SU-DHL-6 (cell line): ENCODE measurements around the gene SLC2A6.

ENCODE experiments used
- H2AFZ ChIP-seq: fragments of 200-600 bp; sonication (generic); 2 replicates; pipeline ENCODE4 v1.6.1; 2014; ENCODE audit warnings: low read depth, mild to moderate bottlenecking, moderate library complexity, mixed read lengths, antibody characterized with exemption, low read length; ENCODE audit not compliant: severe bottlenecking
- H3F3A ChIP-seq: fragments of 200-600 bp; shearing (Covaris generic); 2 replicates; pipeline ENCODE4 v1.6.0; 2016; ENCODE audit warnings: antibody characterized with exemption, mild to moderate bottlenecking; ENCODE audit not compliant: insufficient read depth
- H3K27ac ChIP-seq: fragments of 200-600 bp; sonication (generic); 2 replicates; pipeline ENCODE4 v1.5.1; 2016; ENCODE audit warnings: low read depth, mild to moderate bottlenecking, low read length, moderate library complexity, mixed read lengths
- H3K27me3 ChIP-seq: fragments of 200-600 bp; sonication (generic), shearing (Covaris generic); 2 replicates; pipeline ENCODE4 v1.6.0; 2014; ENCODE audit warnings: mild to moderate bottlenecking, low read length
- H3K36me3 ChIP-seq: fragments of 200-600 bp; sonication (generic); 2 replicates; pipeline ENCODE4 v1.6.1; 2014; ENCODE audit warnings: mild to moderate bottlenecking, low read length, mixed read lengths
- H3K4me2 ChIP-seq: fragments of 300-600, 200-600 bp; shearing (Covaris generic), sonication (generic); 2 replicates; pipeline ENCODE4 v1.6.0; 2014; ENCODE audit warnings: low read length, low read depth, mild to moderate bottlenecking; ENCODE audit not compliant: poor library complexity, severe bottlenecking
- H3K4me3 ChIP-seq: fragments of 200-600 bp; sonication (generic); 2 replicates; pipeline ENCODE4 v1.5.1; 2014; ENCODE audit warnings: antibody characterized with exemption, low read length, mild to moderate bottlenecking, mixed read lengths; ENCODE audit not compliant: insufficient read depth, poor library complexity, severe bottlenecking
- H3K79me2 ChIP-seq: fragments of 200-600 bp; sonication (generic); 2 replicates; pipeline ENCODE4 v1.6.1; 2014; ENCODE audit warnings: mild to moderate bottlenecking, low read length, moderate library complexity; ENCODE audit not compliant: insufficient read depth
- H3K9ac ChIP-seq: fragments of 200-600 bp; sonication (generic); 2 replicates; pipeline ENCODE4 v1.7.0; 2014; ENCODE audit warnings: mild to moderate bottlenecking, low read length
- H3K9me2 ChIP-seq: fragments of 200-600 bp; sonication (generic); replicated peaks from 2 replicates; pipeline ENCODE4 v1.6.1; 2014; ENCODE audit warnings: low read length; ENCODE audit not compliant: insufficient read depth
- H3K9me3 ChIP-seq: fragments of 200-600 bp; sonication (generic); 2 replicates; pipeline ENCODE4 v1.6.1; 2014; ENCODE audit warnings: low read length, mixed read lengths; ENCODE audit not compliant: insufficient read depth
- H4K20me1 ChIP-seq: fragments of 200-600 bp; sonication (generic); 2 replicates; pipeline ENCODE4 v1.6.1; 2014; ENCODE audit warnings: low read depth, mild to moderate bottlenecking, antibody characterized with exemption, low read length, moderate library complexity, mixed read lengths
- CTCF ChIP-seq: fragments of 200-600 bp; sonication (generic); IDR thresholded peaks from one replicate; pipeline ENCODE4 v1.5.1; 2017; ENCODE audit warnings: antibody characterized with exemption, mild to moderate bottlenecking, low read length, moderate library complexity; ENCODE audit not compliant: insufficient read depth, poor library complexity, severe bottlenecking
- EZH2phosphoT487 ChIP-seq: fragments of 200-600 bp; sonication (generic), shearing (Covaris generic); conservative IDR thresholded peaks from 2 replicates; pipeline ENCODE4 v1.6.1; 2018; ENCODE audit warnings: mild to moderate bottlenecking, antibody characterized with exemption, low read length, moderate library complexity, mixed read lengths

The SLC2A6 gene

GRCh38 chr9:133474215-133474614, 4.7 kb downstream of the SLC2A6 start:
- TF ChIP-seq CTCF (no peak), EZH2phosphoT487 (no peak)
- no peaks in the 10 kb centered on the region for H3F3A ChIP-seq
- H2AFZ ChIP-seq: no peak overlapping the region
- H3K4me2 ChIP-seq: no peak overlapping the region
- no peaks in the 10 kb centered on the region for H3K9me3 ChIP-seq
- no peaks in the 10 kb centered on the region for H4K20me1 ChIP-seq
- H3K27me3 ChIP-seq: no peaks in the 10 kb centered on the region
- H3K79me2 ChIP-seq: peaks cover 7% of the 10 kb centered on the region; the same call in 1 of the 2 replicates
- H3K9ac ChIP-seq: no peak overlapping the region
- H3K27ac ChIP-seq: no peak overlapping the region
- H3K4me3 ChIP-seq: no peak overlapping the region
- no peaks in the 10 kb centered on the region for H3K36me3 ChIP-seq
- H3K9me2 ChIP-seq: no peaks in the 10 kb centered on the region

DNA sequence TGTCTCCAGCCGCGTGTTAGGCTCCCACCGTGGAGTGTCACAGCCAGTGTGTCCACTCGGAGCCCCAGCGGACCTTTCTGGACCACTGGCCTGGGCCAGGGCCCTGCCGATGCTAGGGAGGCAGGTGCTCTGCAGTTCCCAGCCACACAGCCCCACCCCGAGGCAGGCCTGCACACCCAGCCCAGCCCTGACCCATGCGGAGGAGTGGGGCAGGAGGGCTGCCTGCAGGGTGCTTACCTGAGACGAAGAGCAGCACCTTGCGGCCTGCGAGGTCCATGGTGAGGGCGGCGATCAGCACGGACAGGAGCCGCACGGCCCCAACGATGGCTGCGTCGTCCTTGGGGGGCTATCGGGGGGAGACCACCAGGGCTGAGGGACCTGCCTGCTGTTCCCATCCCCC, 5.2 kb downstream of the SLC2A6 start:
- Histone ChIP-seq H3K27ac (no peak overlapping the region), H3K36me3 (no peaks in the 10 kb centered on the region), H4K20me1 (no peaks in the 10 kb centered on the region), H3K4me3 (no peak overlapping the region), H3K79me2 (peaks cover 7% of the 10 kb centered on the region; the same call in 1 of the 2 replicates), H3F3A (no peaks in the 10 kb centered on the region), H3K4me2 (no peak overlapping the region), H2AFZ (no peak overlapping the region), H3K9me3 (no peaks in the 10 kb centered on the region), H3K27me3 (no peaks in the 10 kb centered on the region), H3K9me2 (no peaks in the 10 kb centered on the region), H3K9ac (no peak overlapping the region)
- TF ChIP-seq CTCF (no peak), EZH2phosphoT487 (no peak)

GRCh38 chr9:133472753-133473378, 6.0 kb downstream of the SLC2A6 start:
- Histone ChIP-seq H3K27me3 (no peaks in the 10 kb centered on the region), H3K27ac (no peak overlapping the region), H3K9ac (no peak overlapping the region), H3K36me3 (no peaks in the 10 kb centered on the region), H2AFZ (no peak overlapping the region), H3F3A (no peaks in the 10 kb centered on the region), H4K20me1 (no peaks in the 10 kb centered on the region), H3K9me2 (no peaks in the 10 kb centered on the region), H3K9me3 (no peaks in the 10 kb centered on the region), H3K4me3 (no peak overlapping the region), H3K79me2 (peaks cover 7% of the 10 kb centered on the region; the same call in 1 of the 2 replicates), H3K4me2 (no peak overlapping the region)
- TF ChIP-seq EZH2phosphoT487 (no peak), CTCF (no peak)
